Parathyroid adenoma (tissue), 2 donors: ENCODE data around the gene DHDH.

ENCODE experiments used
- H2AFZ ChIP-seq: fragments of 300-600 bp; sonication (generic); one replicate; pipeline ENCODE4 v1.7.0; 2017; ENCODE audit warnings: antibody characterized with exemption, mild to moderate bottlenecking
- H3K27ac ChIP-seq: fragments of 300-600 bp; sonication (generic); one replicate; pipeline ENCODE4 v1.7.0; 2017
- H3K27me3 ChIP-seq: fragments of 300-600 bp; sonication (generic); one replicate; pipeline ENCODE4 v1.7.0; 2017; ENCODE audit warnings: low read length; ENCODE audit not compliant: control insufficient read depth, insufficient read depth
- H3K36me3 ChIP-seq: fragments of 300-600 bp; sonication (generic); one replicate; pipeline ENCODE4 v1.7.0; 2017; ENCODE audit warnings: low read length; ENCODE audit not compliant: control insufficient read depth, insufficient read depth
- H3K4me1 ChIP-seq: fragments of 300-600 bp; sonication (generic); one replicate; pipeline ENCODE4 v1.7.0; 2017; ENCODE audit warnings: control low read depth
- H3K4me2 ChIP-seq: fragments of 300-600 bp; sonication (generic); one replicate; pipeline ENCODE4 v1.7.0; 2017; ENCODE audit warnings: low read length
- H3K4me3 ChIP-seq: fragments of 300-600 bp; sonication (generic); one replicate; pipeline ENCODE4 v1.7.0; 2017; ENCODE audit warnings: low read depth, low read length
- H3K79me2 ChIP-seq: fragments of 300-600 bp; sonication (generic); one replicate; pipeline ENCODE4 v1.7.0; 2017; ENCODE audit warnings: control low read depth
- H3K9ac ChIP-seq: fragments of 300-600 bp; sonication (generic); one replicate; pipeline ENCODE4 v1.7.0; 2017; ENCODE audit warnings: mild to moderate bottlenecking
- H3K9me3 ChIP-seq: fragments of 300-600 bp; sonication (generic); one replicate; pipeline ENCODE4 v1.7.0; 2017; ENCODE audit warnings: low read length; ENCODE audit not compliant: control insufficient read depth
- TF ChIP-seq, protein P1 (sequence below): fragments of 300-600 bp; sonication (generic); IDR thresholded peaks from one replicate; pipeline ENCODE4 v1.7.0; 2017; ENCODE audit warnings: antibody characterized with exemption, mild to moderate bottlenecking
- donor health status: primary hyperparathyroidism.

The DHDH gene

DNA sequence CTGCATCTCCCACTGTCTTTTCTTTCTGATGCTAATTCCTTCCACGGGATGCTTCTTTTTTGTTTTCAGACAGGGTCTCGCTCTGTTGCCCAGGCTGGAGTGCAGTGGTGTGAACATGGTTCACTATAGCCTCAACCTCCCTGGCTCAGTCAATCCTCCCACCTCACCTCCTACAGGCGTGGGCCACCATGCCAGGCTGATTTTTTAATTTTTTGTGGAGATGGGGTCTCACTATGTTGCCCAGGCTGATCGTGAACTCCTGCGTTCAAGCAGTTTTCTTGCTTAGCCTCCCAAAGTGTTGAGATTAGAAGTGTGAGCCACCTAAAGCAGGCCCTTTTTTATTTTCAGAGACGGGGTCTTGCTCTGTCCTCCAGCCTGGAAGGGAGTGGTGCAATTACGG is 54.8 kb downstream of the DHDH start:
- no peaks in the 10 kb centered on the region for H3K4me1 ChIP-seq
- TF ChIP-seq, protein P1, sequence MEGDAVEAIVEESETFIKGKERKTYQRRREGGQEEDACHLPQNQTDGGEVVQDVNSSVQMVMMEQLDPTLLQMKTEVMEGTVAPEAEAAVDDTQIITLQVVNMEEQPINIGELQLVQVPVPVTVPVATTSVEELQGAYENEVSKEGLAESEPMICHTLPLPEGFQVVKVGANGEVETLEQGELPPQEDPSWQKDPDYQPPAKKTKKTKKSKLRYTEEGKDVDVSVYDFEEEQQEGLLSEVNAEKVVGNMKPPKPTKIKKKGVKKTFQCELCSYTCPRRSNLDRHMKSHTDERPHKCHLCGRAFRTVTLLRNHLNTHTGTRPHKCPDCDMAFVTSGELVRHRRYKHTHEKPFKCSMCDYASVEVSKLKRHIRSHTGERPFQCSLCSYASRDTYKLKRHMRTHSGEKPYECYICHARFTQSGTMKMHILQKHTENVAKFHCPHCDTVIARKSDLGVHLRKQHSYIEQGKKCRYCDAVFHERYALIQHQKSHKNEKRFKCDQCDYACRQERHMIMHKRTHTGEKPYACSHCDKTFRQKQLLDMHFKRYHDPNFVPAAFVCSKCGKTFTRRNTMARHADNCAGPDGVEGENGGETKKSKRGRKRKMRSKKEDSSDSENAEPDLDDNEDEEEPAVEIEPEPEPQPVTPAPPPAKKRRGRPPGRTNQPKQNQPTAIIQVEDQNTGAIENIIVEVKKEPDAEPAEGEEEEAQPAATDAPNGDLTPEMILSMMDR: no peak
- H3K27me3 ChIP-seq: no peaks in the 10 kb centered on the region
- H3K36me3 ChIP-seq: no peaks in the 10 kb centered on the region
- no peak overlapping the region for H3K4me3 ChIP-seq
- no peaks in the 10 kb centered on the region for H3K9me3 ChIP-seq
- H3K4me2 ChIP-seq: no peak overlapping the region
- H3K27ac ChIP-seq: no peak overlapping the region
- H2AFZ ChIP-seq: no peak overlapping the region
- H3K79me2 ChIP-seq: peaks cover 9% of the 10 kb centered on the region
- H3K9ac ChIP-seq: no peak overlapping the region

DNA sequence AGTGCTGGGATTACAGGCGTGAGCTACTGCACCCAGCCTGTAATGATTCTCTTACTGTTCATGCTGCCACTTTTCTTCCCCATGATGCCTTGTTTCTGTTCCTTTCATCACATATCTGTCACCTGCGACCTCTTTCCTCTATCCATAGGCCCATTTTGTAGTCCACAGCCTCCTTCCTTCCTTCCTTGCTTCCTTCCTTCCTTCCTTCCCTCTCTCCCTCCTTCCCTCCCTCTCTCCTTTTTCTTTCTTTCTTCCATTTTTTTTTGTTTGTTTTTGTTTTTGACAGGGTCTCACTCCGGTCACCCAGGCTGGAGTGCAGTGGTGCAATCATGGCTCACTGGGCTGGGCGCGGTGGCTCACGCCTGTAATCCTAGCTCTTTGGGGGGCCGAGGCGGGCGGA is 55.4 kb downstream of the DHDH start:
- no peak overlapping the region for H2AFZ ChIP-seq
- no peaks in the 10 kb centered on the region for H3K27me3 ChIP-seq
- no peaks in the 10 kb centered on the region for H3K4me1 ChIP-seq
- H3K4me3 ChIP-seq: no peak overlapping the region
- H3K9me3 ChIP-seq: no peaks in the 10 kb centered on the region
- no peak overlapping the region for H3K9ac ChIP-seq
- H3K4me2 ChIP-seq: no peak overlapping the region
- H3K27ac ChIP-seq: no peak overlapping the region
- peaks cover 9% of the 10 kb centered on the region for H3K79me2 ChIP-seq
- no peaks in the 10 kb centered on the region for H3K36me3 ChIP-seq
- TF ChIP-seq, protein P1: no peak

DNA sequence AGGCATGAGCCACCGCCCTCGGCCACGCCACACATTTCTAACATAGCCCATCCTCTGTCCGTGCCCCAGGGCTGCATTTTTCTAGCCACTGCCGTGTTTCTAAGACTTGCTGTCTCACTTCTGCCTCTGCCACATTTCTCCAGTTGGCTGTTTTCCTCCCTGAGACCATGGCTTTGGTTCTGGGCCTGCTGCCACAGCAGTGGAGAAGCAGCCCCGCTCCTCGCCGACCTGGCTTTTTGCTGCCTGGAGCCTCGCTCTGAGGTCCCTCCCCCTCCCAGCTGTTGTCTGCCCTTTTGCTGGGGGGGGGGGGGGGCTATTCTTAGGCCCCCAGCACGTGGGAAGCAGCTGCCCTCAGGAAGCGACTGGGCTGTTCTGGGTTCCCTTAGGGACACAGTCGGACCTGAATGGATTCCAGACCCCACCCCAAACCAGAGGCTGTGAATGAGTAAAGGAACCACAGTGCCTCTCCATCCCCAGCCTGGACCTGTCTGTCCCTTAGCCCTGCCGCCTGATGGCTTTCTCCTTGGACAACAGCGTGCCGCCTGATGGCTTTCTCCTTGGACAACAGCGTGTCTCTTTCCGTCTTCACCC is 56.3 kb downstream of the DHDH start:
- H3K4me3 ChIP-seq: no peak overlapping the region
- no peaks in the 10 kb centered on the region for H3K4me1 ChIP-seq
- H3K9me3 ChIP-seq: no peaks in the 10 kb centered on the region
- H3K27ac ChIP-seq: no peak overlapping the region
- H3K9ac ChIP-seq: no peak overlapping the region
- TF ChIP-seq, protein P1: no peak
- H3K27me3 ChIP-seq: no peaks in the 10 kb centered on the region
- H2AFZ ChIP-seq: no peak overlapping the region
- no peak overlapping the region for H3K4me2 ChIP-seq
- no peaks in the 10 kb centered on the region for H3K36me3 ChIP-seq
- peaks cover 15% of the 10 kb centered on the region for H3K79me2 ChIP-seq

DNA sequence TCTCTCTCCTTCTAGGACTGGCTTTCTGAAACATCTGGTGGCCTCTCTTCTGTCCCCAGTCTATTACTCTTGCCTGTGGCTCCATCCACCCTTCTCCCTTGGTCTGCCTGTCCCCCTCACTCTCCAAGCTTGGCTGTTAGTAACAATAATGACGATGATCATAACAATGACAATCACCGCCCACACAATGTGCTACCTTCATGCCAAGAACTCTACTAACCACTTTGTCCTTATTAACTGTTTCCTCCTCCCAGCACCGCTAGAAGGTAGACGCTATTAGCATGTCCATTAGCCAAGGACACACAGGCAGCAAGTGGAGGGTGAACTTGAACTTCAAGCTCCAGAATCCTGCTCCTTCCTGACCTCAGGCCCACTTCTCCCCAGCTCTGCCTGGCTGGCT is 56.9 kb downstream of the DHDH start:
- Histone ChIP-seq H2AFZ (no peak overlapping the region), H3K27me3 (no peaks in the 10 kb centered on the region), H3K4me1 (no peaks in the 10 kb centered on the region), H3K36me3 (no peaks in the 10 kb centered on the region), H3K4me3 (no peak overlapping the region), H3K9me3 (no peaks in the 10 kb centered on the region), H3K4me2 (no peak overlapping the region), H3K79me2 (peaks cover 16% of the 10 kb centered on the region), H3K9ac (no peak overlapping the region), H3K27ac (no peak overlapping the region)
- TF ChIP-seq, protein P1: no peak

DNA sequence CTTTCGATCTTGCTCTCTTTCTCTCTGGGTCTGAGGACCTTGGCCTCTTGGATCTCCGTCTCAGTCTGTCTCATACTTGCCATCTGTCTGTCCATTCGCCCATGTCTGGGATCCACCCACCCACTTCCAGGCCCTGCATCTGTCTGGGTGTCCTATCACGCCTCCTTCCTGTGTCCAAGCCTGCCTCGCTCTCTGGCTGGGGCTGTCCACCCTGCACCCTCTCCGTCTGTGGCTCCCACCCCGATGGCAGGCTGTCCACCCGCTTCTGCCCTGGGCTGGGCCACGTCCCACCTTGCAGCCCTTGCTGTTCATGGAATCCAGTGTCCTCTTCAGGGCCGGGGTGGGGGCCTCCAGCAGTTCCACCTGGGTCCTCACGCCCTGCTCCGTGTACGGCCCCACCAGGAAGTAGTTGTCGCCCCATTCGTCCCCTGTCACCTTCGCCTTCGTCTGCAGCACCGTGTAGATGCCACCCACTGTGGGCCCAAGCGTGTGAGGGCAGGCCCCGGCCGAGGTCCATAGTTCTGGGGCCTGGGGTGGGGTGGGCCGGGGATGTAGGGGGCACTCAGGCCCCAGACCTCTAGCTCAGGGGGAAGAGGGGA is 57.6 kb downstream of the DHDH start:
- H3K27ac ChIP-seq: no peak overlapping the region
- TF ChIP-seq, protein P1: no peak
- H3K4me1 ChIP-seq: no peaks in the 10 kb centered on the region
- no peaks in the 10 kb centered on the region for H3K27me3 ChIP-seq
- H3K36me3 ChIP-seq: no peaks in the 10 kb centered on the region
- H3K4me2 ChIP-seq: no peak overlapping the region
- H2AFZ ChIP-seq: no peak overlapping the region
- H3K9ac ChIP-seq: no peak overlapping the region
- no peaks in the 10 kb centered on the region for H3K9me3 ChIP-seq
- peaks cover 16% of the 10 kb centered on the region for H3K79me2 ChIP-seq
- no peak overlapping the region for H3K4me3 ChIP-seq
